DMS153 treated with DMSO at 0.1 percent for 48 hours (cell line): ENCODE data around the gene TMEM255A.
A peak's percentile ranks its signal among the peaks of the same experiment; 100 is the strongest.

ENCODE experiments used
- DNase-seq: peaks from one replicate; lab custom pipeline; 2025; ENCODE audit not compliant: unreplicated experiment; lab: John Stamatoyannopoulos, UW

TMEM255A gene

GRCh38 chrX:120271218-120271617 is 40.0 kb downstream of the TMEM255A start:
- DNase-seq = no peak

- no peak for DNase-seq
Measured at GRCh38 chrX:120270567-120270966, 40.7 kb downstream of the TMEM255A start.

DNA sequence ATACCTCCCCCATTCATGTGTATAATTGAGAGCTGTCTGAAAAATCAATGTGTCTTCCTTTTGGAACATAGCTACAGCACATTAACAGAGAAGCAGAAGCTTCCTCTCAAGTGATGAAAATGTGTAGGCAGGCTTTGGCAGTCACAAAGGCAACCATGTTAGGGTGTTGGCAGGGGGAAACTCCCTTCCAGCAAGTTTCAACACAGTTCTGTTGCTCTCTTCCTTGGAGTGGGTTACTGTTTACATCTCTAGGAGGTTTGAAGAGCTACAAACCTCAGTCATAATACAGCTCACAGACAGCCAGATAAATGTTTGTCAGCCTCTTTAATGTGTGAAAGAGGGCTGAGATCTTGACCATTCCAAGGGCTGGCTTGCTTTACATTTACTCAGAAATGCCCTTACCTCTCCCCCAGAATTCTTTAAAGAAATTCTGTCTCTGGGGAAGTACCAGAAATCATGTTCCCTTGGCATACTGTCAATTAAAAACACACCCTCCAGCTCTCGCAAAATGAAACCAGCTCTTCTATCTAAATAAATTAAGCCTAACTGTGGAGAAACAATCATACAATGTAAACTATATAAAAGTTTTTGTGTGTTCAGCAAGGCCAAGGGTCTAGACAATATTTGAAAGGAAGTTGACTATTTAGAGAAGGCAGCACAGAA is 41.8 kb downstream of the TMEM255A start:
- no peak for DNase-seq

- DNase-seq = no peak
Measured at GRCh38 chrX:120264341-120264740, 46.9 kb downstream of the TMEM255A start.

GRCh38 chrX:120262859-120263708 is 48.2 kb downstream of the TMEM255A start:
- DNase-seq = no peak

GRCh38 chrX:120260369-120260768 is 50.9 kb downstream of the TMEM255A start:
- DNase-seq = peak; percentile 69

GRCh38 chrX:120253784-120254183 is 57.5 kb downstream of the TMEM255A start:
- DNase-seq = no peak

GRCh38 chrX:120251471-120252011 is 59.7 kb downstream of the TMEM255A start:
- peak; percentile 13 for DNase-seq

DNA sequence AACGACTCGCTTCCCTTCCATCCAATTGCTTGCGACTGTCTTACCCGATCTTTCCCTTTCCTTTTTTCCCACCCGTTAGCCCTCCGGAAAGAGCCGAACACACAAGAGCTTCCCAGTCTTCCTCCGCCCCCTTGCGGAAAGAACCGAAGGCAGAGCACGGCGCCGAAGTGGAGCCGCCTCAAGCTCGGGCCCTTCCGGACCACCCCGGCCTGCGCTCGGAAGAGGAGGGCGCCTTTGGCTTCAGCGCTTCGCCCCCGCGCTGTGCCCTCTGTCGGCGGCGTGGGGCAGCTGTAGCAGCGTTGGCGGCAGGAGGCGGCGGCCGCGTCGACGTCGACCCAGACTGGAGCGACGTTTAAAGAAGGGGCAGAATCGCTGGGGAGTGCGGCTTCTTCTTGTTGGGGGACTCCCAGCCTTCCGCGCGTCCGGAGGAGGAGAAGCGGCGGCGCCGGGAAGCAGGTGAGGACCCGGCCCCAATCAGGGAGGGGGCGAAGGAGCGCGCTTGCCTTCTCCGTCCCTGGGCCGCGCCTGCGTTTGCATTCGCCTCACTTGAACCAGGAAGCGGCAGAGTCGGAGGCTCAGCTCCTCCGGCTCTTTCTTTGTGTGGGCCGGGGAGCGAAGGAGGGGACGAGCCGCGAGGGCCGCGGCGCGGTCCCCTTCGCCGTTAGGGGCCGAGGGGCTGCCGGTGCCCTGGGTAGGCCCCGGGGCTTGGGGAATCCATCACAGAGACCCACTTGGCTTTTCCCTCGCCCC is 60.6 kb downstream of the TMEM255A start, which contains the start of gene ZBTB33:
TSS of gene ZBTB33 (plus strand) at position 291 of the 750 bp plus-strand sequence. CDS start 2,604 bp downstream, outside the sequence.
- peak; percentile 90 for DNase-seq

GRCh38 chrX:120244735-120245498 is 66.3 kb downstream of the TMEM255A start:
- peak; percentile 67 for DNase-seq

DNA sequence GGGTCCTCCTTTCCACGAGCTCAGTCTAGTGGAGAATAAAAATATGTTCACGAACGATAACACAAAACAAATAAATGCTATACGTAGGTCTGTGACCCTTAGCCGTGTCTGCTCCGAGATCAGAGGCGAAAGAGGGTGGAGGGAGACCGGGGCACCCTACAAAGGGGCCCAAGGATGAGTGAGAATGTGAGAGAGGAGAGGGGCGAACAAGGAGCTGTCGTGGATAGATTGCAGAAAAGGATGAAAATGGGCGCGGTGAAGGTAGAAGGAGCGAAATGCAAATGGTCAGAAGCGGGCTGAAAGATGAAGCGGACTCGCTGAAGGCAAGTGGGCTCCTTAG is 66.9 kb downstream of the TMEM255A start:
- no peak for DNase-seq

GRCh38 chrX:120242813-120243212 is 68.4 kb downstream of the TMEM255A start:
- no peak for DNase-seq

DNA sequence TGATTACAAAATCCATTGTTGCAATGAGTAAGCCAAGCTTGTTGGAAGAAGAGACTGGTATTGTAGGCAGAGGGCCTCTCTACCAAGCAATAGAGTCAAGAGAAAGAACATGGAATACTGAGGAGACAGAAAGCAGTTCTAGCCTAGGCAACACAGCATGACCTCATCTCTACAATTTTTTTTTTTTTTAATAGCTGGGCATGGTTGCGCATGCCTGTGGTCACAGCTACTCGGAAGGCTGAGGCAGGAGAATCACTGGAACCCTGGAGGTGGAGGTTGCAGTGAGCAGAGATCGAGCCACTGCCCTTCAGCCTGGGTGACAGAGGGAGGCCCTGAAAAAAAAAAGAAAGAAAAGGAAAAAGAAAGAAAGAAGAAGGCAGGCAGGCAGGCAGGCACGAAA is 72.3 kb downstream of the TMEM255A start:
- no peak for DNase-seq

DNA sequence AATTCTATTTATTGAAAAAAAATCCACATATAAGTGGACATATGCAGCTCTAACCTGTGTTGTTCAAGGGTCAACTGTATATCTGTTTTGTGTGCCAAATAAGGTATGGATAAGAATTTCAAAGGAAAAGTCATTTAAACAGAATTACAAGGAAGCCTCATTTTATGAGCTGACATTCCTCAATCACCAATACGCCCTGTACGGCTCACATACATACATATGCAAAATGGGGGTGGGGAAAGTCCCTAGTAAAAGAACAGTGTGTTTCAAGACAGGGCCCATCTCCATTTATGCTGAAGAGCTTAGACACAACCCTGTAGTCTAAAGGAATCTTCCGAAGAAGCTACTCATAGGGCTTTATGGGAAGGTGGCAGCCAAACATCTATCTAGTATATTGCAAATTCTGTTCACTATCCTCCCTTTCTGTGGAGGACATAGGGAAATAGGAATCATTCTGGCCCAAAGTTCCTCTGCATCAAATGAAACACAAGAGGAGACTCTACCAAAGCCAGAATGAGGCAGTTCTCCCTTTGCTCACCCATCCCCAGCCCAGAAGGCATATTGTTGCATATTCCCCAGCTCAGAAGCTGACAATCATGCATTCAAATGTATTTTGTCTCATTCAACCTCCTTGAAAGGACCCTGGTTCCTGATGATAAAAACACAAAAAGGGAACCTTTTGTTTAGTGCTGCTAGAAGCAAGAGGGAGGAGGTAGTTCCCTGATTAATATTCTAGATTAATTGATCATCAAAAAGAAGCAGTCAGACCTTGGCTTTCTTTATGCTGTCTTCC is 74.4 kb downstream of the TMEM255A start:
- DNase-seq = no peak

DNA sequence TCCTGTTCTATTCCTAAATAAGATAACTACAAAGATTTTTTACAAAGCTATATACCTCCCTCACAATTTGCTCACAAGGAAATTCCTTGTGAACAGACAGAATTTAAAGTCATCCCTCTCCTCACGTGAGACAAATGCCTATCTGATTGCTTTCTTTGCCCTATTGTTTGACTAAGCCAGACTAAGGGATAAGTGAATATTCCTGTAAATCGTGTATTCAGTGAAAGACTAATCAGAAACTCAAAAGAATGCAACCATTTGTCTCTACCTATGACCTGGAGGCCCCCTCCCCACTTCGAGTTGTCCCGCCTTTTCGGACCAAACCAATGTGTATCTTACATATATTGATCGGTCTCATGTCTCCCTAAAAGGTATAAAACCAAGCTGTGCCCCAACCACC is 76.0 kb downstream of the TMEM255A start:
- no peak for DNase-seq

DNA sequence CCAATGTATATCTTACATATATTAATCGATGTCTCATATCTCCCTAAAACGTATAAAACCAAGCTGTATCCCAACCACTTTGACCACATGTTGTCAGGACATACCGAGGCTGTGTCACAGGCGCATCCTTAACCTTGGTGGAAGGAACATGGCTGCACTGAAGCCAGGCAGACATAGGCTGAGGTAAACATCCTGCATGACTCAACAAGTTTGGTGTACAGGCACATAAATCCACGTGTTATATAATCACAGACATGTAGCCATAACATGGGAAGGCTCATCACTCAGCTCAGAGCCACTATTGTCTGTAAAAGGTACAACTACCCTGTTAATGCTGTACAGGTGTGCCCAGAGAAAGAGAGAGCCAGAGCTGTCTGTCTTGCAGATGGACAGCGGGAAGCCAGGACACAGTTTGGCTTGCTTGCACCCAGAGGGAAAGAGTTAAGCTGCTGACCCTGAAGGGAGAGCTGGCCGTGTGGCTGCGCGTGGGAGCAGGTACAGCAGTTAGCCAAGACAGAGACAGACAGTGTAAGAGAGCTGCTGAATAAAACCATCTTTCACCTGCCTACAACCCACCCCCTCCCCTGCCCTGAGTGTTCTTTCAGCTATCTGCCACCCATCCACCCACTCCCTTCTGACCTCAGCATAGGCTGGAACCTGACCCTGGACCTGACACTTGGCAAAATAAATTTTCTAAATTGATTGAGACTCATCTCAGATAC is 82.9 kb downstream of the TMEM255A start:
- DNase-seq = no peak

- DNase-seq = no peak
Measured at GRCh38 chrX:120224388-120224787, 86.9 kb downstream of the TMEM255A start.

GRCh38 chrX:120223374-120223773 is 87.9 kb downstream of the TMEM255A start:
- DNase-seq = no peak
